Stomach smooth muscle (tissue), 2 donors: ENCODE data around the gene IFT22.
A peak's percentile ranks its signal among the peaks of the same experiment; 100 is the strongest.

ENCODE experiments used
- H3K27ac ChIP-seq: one replicate; pipeline ENCODE4 v1.7.0; 2013; ENCODE audit warnings: mild to moderate bottlenecking, low read length, inconsistent platforms
- H3K27me3 ChIP-seq, 2 donors: one replicate each; pipeline ENCODE4 v1.7.0; 2013; ENCODE audit warnings: low read length in 2 of 2; ENCODE audit not compliant: insufficient read depth in 2 of 2, control insufficient read depth in 1 of 2
- H3K36me3 ChIP-seq, 2 donors: one replicate each; pipeline ENCODE4 v1.7.0; 2013; ENCODE audit warnings: low read length in 2 of 2; ENCODE audit not compliant: control insufficient read depth in 2 of 2, insufficient read depth in 2 of 2
- H3K4me1 ChIP-seq: one replicate; pipeline ENCODE4 v1.7.0; 2013; ENCODE audit warnings: low read length; ENCODE audit not compliant: control insufficient read depth, insufficient read depth
- H3K4me3 ChIP-seq, 2 donors: one replicate each; pipeline ENCODE4 v1.7.0; 2013; ENCODE audit warnings: low read length in 2 of 2
- H3K9ac ChIP-seq, 2 donors: one replicate each; pipeline ENCODE4 v1.7.0; 2013; ENCODE audit warnings: low read length in 2 of 2, mild to moderate bottlenecking in 1 of 2
- H3K9me3 ChIP-seq, 2 donors: one replicate each; pipeline ENCODE4 v1.7.0; 2013; ENCODE audit warnings: low read length in 2 of 2; ENCODE audit not compliant: control insufficient read depth in 2 of 2
- donor health status: healthy.
- donor health status: Pancreatic carcinoma.

The IFT22 gene

GRCh38 chr7:101315336-101315735, 6.3 kb downstream of the IFT22 start:
- peaks cover 10 to 12% of the 10 kb centered on the region in 2 donors for H3K36me3 ChIP-seq
- no peak overlapping the region for H3K4me3 ChIP-seq
- no peaks in the 10 kb centered on the region for H3K4me1 ChIP-seq
- H3K27ac ChIP-seq, result no peak overlapping the region
- H3K27me3 ChIP-seq, result no peaks in the 10 kb centered on the region
- peaks cover 0 to 2% of the 10 kb centered on the region in 2 donors for H3K9me3 ChIP-seq
- no peak overlapping the region for H3K9ac ChIP-seq

GRCh38 chr7:101308245-101309085, 13.1 kb downstream of the IFT22 start:
- Histone ChIP-seq H3K9me3 (peaks cover 0 to 3% of the 10 kb centered on the region in 2 donors), H3K4me3 (peak overlapping the region; percentile 62 to 68), H3K4me1 (peaks cover 10% of the 10 kb centered on the region), H3K27ac (no peak overlapping the region), H3K27me3 (peaks cover 17 to 23% of the 10 kb centered on the region in 2 donors), H3K9ac (no peak overlapping the region), H3K36me3 (no peaks in the 10 kb centered on the region)

GRCh38 chr7:101306307-101306706, 15.3 kb downstream of the IFT22 start:
- H3K9me3 ChIP-seq, result peaks cover 2 to 3% of the 10 kb centered on the region in 2 donors
- no peak overlapping the region for H3K4me3 ChIP-seq
- H3K36me3 ChIP-seq, result no peaks in the 10 kb centered on the region
- no peak overlapping the region for H3K9ac ChIP-seq
- H3K4me1 ChIP-seq, result peaks cover 15% of the 10 kb centered on the region
- peaks cover 29 to 41% of the 10 kb centered on the region in 2 donors for H3K27me3 ChIP-seq
- H3K27ac ChIP-seq, result no peak overlapping the region

- H3K4me3 ChIP-seq, result peak overlapping the region in 1 of 2 donors; percentile 35
- H3K27me3 ChIP-seq, result peaks cover 45 to 61% of the 10 kb centered on the region in 2 donors
- H3K4me1 ChIP-seq, result peaks cover 12% of the 10 kb centered on the region
- no peak overlapping the region for H3K9ac ChIP-seq
- H3K36me3 ChIP-seq, result no peaks in the 10 kb centered on the region
- H3K9me3 ChIP-seq, result peaks cover 7 to 9% of the 10 kb centered on the region in 2 donors
- no peak overlapping the region for H3K27ac ChIP-seq
These were observed 18.4 kb downstream of the IFT22 start for GRCh38 chr7:101303102-101303701.

- Histone ChIP-seq H3K9me3 (peaks cover 7 to 9% of the 10 kb centered on the region in 2 donors), H3K4me3 (peak overlapping the region in 1 of 2 donors; percentile 29), H3K27me3 (peaks cover 47 to 64% of the 10 kb centered on the region in 2 donors), H3K4me1 (peaks cover 9% of the 10 kb centered on the region), H3K9ac (no peak overlapping the region), H3K36me3 (no peaks in the 10 kb centered on the region), H3K27ac (no peak overlapping the region)
These were observed 18.9 kb downstream of the IFT22 start for GRCh38 chr7:101302641-101303101.

- Histone ChIP-seq H3K36me3 (no peaks in the 10 kb centered on the region), H3K27ac (no peak overlapping the region), H3K9me3 (peaks cover 7 to 9% of the 10 kb centered on the region in 2 donors), H3K9ac (no peak overlapping the region), H3K27me3 (peaks cover 44 to 58% of the 10 kb centered on the region in 2 donors), H3K4me1 (peaks cover 8% of the 10 kb centered on the region), H3K4me3 (no peak overlapping the region)
These were observed 20.9 kb downstream of the IFT22 start for GRCh38 chr7:101300465-101301376.

- no peak overlapping the region for H3K4me3 ChIP-seq
- no peaks in the 10 kb centered on the region for H3K36me3 ChIP-seq
- no peak overlapping the region for H3K9ac ChIP-seq
- no peak overlapping the region for H3K27ac ChIP-seq
- peaks cover 7 to 9% of the 10 kb centered on the region in 2 donors for H3K9me3 ChIP-seq
- peaks cover 8% of the 10 kb centered on the region for H3K4me1 ChIP-seq
- peaks cover 42 to 57% of the 10 kb centered on the region in 2 donors for H3K27me3 ChIP-seq
These were observed 21.8 kb downstream of the IFT22 start for GRCh38 chr7:101299511-101300464.

GRCh38 chr7:101294832-101295121, 26.8 kb downstream of the IFT22 start:
- H3K36me3 ChIP-seq, result no peaks in the 10 kb centered on the region
- peaks cover 33 to 37% of the 10 kb centered on the region in 2 donors for H3K27me3 ChIP-seq
- peaks cover 3% of the 10 kb centered on the region for H3K4me1 ChIP-seq
- no peak overlapping the region for H3K27ac ChIP-seq
- H3K9ac ChIP-seq, result no peak overlapping the region
- no peak overlapping the region for H3K4me3 ChIP-seq
- H3K9me3 ChIP-seq, result no peaks in the 10 kb centered on the region

- no peak overlapping the region for H3K9ac ChIP-seq
- no peak overlapping the region for H3K27ac ChIP-seq
- H3K36me3 ChIP-seq, result no peaks in the 10 kb centered on the region
- peaks cover 28 to 32% of the 10 kb centered on the region in 2 donors for H3K27me3 ChIP-seq
- no peaks in the 10 kb centered on the region for H3K9me3 ChIP-seq
- no peak overlapping the region for H3K4me3 ChIP-seq
- H3K4me1 ChIP-seq, result peaks cover under 1% of the 10 kb centered on the region
These were observed 27.4 kb downstream of the IFT22 start for GRCh38 chr7:101294039-101294831.
